Loucy (cell line): ENCODE measurements around the gene HOXD4.

Experiments used
- H2AFZ ChIP-seq: fragments of 200-600 bp; sonication (generic); 2 replicates; pipeline ENCODE4 v1.6.0; 2016; ENCODE audit warnings: antibody characterized with exemption, mild to moderate bottlenecking, low read length, moderate library complexity
- H3F3A ChIP-seq: fragments of 200-600 bp; 2 replicates; pipeline ENCODE4 v1.6.0; 2016; ENCODE audit warnings: antibody characterized with exemption, low read depth, mild to moderate bottlenecking
- H3K27me3 ChIP-seq: fragments of 200-600 bp; sonication (generic); 2 replicates; pipeline ENCODE4 v1.6.1; 2014; ENCODE audit warnings: low read length, mild to moderate bottlenecking; ENCODE audit not compliant: insufficient read depth, poor library complexity, severe bottlenecking
- H3K36me3 ChIP-seq: fragments of 200-600 bp; sonication (generic); 2 replicates; pipeline ENCODE4 v1.6.1; 2016; ENCODE audit warnings: low read length; ENCODE audit not compliant: insufficient read depth
- H3K4me1 ChIP-seq: fragments of 200-600 bp; sonication (generic); 2 replicates; pipeline ENCODE4 v1.5.1; 2014; ENCODE audit warnings: low read length, mild to moderate bottlenecking; ENCODE audit not compliant: insufficient read depth, poor library complexity, severe bottlenecking
- H3K4me2 ChIP-seq: fragments of 200-600 bp; sonication (generic); 2 replicates; pipeline ENCODE4 v1.6.0; 2014; ENCODE audit warnings: antibody characterized with exemption, low read length, low read depth, mild to moderate bottlenecking; ENCODE audit not compliant: poor library complexity, severe bottlenecking
- H3K4me3 ChIP-seq: fragments of 200-600 bp; sonication (generic); 2 replicates; pipeline ENCODE4 v1.5.1; 2014; ENCODE audit warnings: low read length, mild to moderate bottlenecking, mixed read lengths; ENCODE audit not compliant: poor library complexity, severe bottlenecking
- H3K79me2 ChIP-seq: fragments of 200-600 bp; sonication (generic); 2 replicates; pipeline ENCODE4 v1.6.1; 2014; ENCODE audit warnings: low read length; ENCODE audit not compliant: insufficient read depth
- H3K9ac ChIP-seq: fragments of 200-600 bp; sonication (generic); 2 replicates; pipeline ENCODE4 v1.6.0; 2014; ENCODE audit warnings: mild to moderate bottlenecking, low read depth, low read length, moderate library complexity; ENCODE audit not compliant: poor library complexity, severe bottlenecking
- H3K9me2 ChIP-seq: fragments of 200-600 bp; sonication (generic); replicated peaks from 2 replicates; pipeline ENCODE4 v1.6.1; 2016; ENCODE audit warnings: low read depth, low read length, mixed read lengths
- H3K9me3 ChIP-seq: fragments of 200-600 bp; sonication (generic); 2 replicates; pipeline ENCODE4 v1.6.1; 2014; ENCODE audit warnings: mild to moderate bottlenecking, antibody characterized with exemption, low read length, low read depth; ENCODE audit not compliant: insufficient read depth
- H4K20me1 ChIP-seq: fragments of 200-600 bp; sonication (generic); 2 replicates; pipeline ENCODE4 v1.6.0; 2014; ENCODE audit warnings: antibody characterized with exemption, low read length, mild to moderate bottlenecking; ENCODE audit not compliant: insufficient read depth, poor library complexity, severe bottlenecking
- EZH2phosphoT487 ChIP-seq: fragments of 200-600 bp; IDR thresholded peaks from 2 replicates; pipeline ENCODE4 v1.6.1; 2018; ENCODE audit warnings: antibody characterized with exemption, mild to moderate bottlenecking, moderate library complexity, borderline replicate concordance
- TF ChIP-seq, protein P1 (sequence below): fragments of 200-600 bp; sonication (generic); conservative IDR thresholded peaks from 2 replicates; pipeline ENCODE4 v1.5.1; 2014; ENCODE audit warnings: mild to moderate bottlenecking, antibody characterized with exemption, low read length

HOXD4 gene

DNA sequence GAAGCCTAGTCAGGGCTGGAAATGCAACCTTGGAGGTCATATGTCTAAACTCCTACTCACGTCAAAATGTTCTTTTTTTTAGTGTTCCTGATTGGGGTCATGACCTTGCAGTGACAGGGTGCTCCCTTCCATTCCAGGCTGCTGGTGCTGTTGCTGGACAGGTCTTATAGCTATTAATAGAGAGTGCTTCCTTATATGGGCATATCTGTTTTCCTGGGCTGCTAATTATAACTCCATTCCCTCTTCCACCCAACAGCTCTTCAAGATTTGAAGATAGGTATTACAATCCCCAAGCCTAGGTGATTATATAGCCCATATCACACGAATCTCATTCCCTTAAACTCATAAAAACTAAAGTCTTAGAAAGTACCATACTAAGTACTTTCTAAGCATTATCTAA lies 18.4 kb downstream of the HOXD4 start:
- Histone ChIP-seq H3K79me2 (no peaks in the 10 kb centered on the region), H3K9me2 (no peaks in the 10 kb centered on the region), H3K9me3 (no peaks in the 10 kb centered on the region), H3F3A (no peaks in the 10 kb centered on the region), H3K27me3 (peaks cover 6% of the 10 kb centered on the region), H2AFZ (no peak overlapping the region), H3K4me1 (no peaks in the 10 kb centered on the region), H3K4me3 (no peak overlapping the region), H3K9ac (no peak overlapping the region), H3K36me3 (no peaks in the 10 kb centered on the region), H3K4me2 (no peak overlapping the region), H4K20me1 (no peaks in the 10 kb centered on the region)
- TF ChIP-seq EZH2phosphoT487, result no peak
- TF ChIP-seq, protein P1, sequence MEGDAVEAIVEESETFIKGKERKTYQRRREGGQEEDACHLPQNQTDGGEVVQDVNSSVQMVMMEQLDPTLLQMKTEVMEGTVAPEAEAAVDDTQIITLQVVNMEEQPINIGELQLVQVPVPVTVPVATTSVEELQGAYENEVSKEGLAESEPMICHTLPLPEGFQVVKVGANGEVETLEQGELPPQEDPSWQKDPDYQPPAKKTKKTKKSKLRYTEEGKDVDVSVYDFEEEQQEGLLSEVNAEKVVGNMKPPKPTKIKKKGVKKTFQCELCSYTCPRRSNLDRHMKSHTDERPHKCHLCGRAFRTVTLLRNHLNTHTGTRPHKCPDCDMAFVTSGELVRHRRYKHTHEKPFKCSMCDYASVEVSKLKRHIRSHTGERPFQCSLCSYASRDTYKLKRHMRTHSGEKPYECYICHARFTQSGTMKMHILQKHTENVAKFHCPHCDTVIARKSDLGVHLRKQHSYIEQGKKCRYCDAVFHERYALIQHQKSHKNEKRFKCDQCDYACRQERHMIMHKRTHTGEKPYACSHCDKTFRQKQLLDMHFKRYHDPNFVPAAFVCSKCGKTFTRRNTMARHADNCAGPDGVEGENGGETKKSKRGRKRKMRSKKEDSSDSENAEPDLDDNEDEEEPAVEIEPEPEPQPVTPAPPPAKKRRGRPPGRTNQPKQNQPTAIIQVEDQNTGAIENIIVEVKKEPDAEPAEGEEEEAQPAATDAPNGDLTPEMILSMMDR, result no peak

DNA sequence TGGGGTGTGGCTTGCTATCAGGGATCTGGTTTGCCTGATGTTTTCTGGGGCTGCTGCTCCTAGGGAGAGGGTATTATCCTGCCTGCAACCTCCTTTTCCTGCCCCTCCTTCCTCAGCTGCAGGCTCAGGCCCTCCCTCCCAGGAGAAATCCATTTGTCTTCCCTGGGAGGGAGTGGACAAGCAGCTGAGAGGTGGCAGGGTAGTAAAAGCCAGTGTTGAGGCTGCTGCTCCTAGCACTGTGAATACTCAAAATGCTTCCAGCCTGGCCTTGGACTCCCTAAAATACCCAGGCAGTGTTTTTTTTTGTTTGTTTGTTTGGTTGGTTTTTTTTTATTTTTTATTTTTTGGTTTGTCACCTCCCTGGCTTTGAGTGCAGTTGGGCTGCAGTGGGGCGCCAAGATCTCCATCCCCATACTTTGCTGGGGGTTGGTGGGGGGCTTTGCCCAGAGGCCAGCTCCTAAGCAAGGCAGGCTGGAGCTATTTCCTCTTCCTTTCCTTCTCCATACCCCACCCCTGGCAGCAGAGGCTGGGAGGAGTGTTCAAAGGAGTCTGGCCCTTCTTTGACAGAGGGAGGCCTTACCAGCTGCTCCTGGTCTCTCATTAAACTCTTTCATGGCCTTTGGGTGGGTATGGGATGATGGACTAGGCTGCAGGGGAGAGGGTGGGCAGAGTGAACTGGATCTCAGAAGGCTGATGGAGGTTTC lies 19.4 kb downstream of the HOXD4 start:
- no peaks in the 10 kb centered on the region for H3F3A ChIP-seq
- H3K4me1 ChIP-seq, result no peaks in the 10 kb centered on the region
- H3K9ac ChIP-seq, result no peak overlapping the region
- H3K9me2 ChIP-seq, result no peaks in the 10 kb centered on the region
- H3K79me2 ChIP-seq, result no peaks in the 10 kb centered on the region
- no peaks in the 10 kb centered on the region for H3K36me3 ChIP-seq
- TF ChIP-seq EZH2phosphoT487, result no peak
- TF ChIP-seq, protein P1, result no peak
- H3K27me3 ChIP-seq, result peaks cover 6% of the 10 kb centered on the region
- no peaks in the 10 kb centered on the region for H4K20me1 ChIP-seq
- no peak overlapping the region for H2AFZ ChIP-seq
- no peak overlapping the region for H3K4me2 ChIP-seq
- no peaks in the 10 kb centered on the region for H3K9me3 ChIP-seq
- H3K4me3 ChIP-seq, result no peak overlapping the region

DNA sequence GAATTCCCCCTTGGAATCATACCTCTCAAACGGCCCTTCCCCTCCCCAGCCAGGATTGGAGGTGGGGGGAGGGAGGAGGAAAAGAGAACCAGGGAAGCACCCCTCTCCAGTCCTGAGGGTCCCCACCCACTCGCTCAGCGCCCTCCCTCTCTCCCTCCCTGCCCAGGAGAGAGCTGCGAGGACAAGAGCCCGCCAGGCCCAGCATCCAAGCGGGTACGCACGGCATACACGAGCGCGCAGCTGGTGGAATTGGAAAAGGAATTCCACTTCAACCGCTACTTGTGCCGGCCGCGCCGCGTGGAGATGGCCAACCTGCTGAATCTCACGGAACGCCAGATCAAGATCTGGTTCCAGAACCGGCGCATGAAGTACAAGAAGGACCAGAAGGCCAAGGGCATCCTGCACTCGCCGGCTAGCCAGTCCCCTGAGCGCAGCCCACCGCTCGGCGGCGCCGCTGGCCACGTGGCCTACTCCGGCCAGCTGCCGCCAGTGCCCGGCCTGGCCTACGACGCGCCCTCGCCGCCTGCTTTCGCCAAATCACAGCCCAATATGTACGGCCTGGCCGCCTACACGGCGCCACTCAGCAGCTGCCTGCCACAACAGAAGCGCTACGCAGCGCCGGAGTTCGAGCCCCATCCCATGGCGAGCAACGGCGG lies 20.1 kb downstream of the HOXD4 start:
- no peaks in the 10 kb centered on the region for H3K4me1 ChIP-seq
- TF ChIP-seq, protein P1, result no peak
- TF ChIP-seq EZH2phosphoT487, result no peak
- no peaks in the 10 kb centered on the region for H3K79me2 ChIP-seq
- H3K9ac ChIP-seq, result no peak overlapping the region
- H3K9me2 ChIP-seq, result no peaks in the 10 kb centered on the region
- peaks cover 6% of the 10 kb centered on the region for H3K27me3 ChIP-seq
- no peak overlapping the region for H3K4me2 ChIP-seq
- H3F3A ChIP-seq, result no peaks in the 10 kb centered on the region
- no peaks in the 10 kb centered on the region for H3K36me3 ChIP-seq
- no peaks in the 10 kb centered on the region for H4K20me1 ChIP-seq
- no peaks in the 10 kb centered on the region for H3K9me3 ChIP-seq
- no peak overlapping the region for H2AFZ ChIP-seq
- H3K4me3 ChIP-seq, result no peak overlapping the region
